Measurements from ENCODE around the gene POLR2M.

The POLR2M gene

GRCh38 chr15:57698243-57698642 lies 8.3 kb upstream of the POLR2M start (continued):
- no peak for TF ChIP-seq ZNF398 (tag by site-specific recombination; IDR thresholded peaks at IDR 0.05)
- no peak for TF ChIP-seq ZNF660 (tag by site-specific recombination; IDR thresholded peaks at IDR 0.05)
- TF ChIP-seq KLF1 (tag by site-specific recombination; IDR thresholded peaks at IDR 0.05), result no peak
- TF ChIP-seq ZFP41 (tag by site-specific recombination; IDR thresholded peaks at IDR 0.05; ENCODE audit: borderline replicate concordance), result no peak
- no peak for TF ChIP-seq ZNF701 (tag by site-specific recombination; IDR thresholded peaks at IDR 0.05)
- TF ChIP-seq, protein P1, sequence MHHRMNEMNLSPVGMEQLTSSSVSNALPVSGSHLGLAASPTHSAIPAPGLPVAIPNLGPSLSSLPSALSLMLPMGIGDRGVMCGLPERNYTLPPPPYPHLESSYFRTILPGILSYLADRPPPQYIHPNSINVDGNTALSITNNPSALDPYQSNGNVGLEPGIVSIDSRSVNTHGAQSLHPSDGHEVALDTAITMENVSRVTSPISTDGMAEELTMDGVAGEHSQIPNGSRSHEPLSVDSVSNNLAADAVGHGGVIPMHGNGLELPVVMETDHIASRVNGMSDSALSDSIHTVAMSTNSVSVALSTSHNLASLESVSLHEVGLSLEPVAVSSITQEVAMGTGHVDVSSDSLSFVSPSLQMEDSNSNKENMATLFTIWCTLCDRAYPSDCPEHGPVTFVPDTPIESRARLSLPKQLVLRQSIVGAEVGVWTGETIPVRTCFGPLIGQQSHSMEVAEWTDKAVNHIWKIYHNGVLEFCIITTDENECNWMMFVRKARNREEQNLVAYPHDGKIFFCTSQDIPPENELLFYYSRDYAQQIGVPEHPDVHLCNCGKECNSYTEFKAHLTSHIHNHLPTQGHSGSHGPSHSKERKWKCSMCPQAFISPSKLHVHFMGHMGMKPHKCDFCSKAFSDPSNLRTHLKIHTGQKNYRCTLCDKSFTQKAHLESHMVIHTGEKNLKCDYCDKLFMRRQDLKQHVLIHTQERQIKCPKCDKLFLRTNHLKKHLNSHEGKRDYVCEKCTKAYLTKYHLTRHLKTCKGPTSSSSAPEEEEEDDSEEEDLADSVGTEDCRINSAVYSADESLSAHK (tag by site-specific recombination; IDR thresholded peaks at IDR 0.05), result no peak
- no peak for TF ChIP-seq ZNF670 (tag by site-specific recombination; IDR thresholded peaks at IDR 0.05; ENCODE audit: low read depth)
- TF ChIP-seq ZNF175 (tag by site-specific recombination; IDR thresholded peaks at IDR 0.05), result no peak
- TF ChIP-seq ZNF157 (tag by site-specific recombination; IDR thresholded peaks at IDR 0.05), result no peak
- TF ChIP-seq, protein P2, sequence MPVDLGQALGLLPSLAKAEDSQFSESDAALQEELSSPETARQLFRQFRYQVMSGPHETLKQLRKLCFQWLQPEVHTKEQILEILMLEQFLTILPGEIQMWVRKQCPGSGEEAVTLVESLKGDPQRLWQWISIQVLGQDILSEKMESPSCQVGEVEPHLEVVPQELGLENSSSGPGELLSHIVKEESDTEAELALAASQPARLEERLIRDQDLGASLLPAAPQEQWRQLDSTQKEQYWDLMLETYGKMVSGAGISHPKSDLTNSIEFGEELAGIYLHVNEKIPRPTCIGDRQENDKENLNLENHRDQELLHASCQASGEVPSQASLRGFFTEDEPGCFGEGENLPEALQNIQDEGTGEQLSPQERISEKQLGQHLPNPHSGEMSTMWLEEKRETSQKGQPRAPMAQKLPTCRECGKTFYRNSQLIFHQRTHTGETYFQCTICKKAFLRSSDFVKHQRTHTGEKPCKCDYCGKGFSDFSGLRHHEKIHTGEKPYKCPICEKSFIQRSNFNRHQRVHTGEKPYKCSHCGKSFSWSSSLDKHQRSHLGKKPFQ (tag by site-specific recombination; IDR thresholded peaks at IDR 0.05), result no peak
- no peak for TF ChIP-seq ZNF362 (tag by site-specific recombination; IDR thresholded peaks at IDR 0.05)
- TF ChIP-seq HOXD13 (CRISPR knock-in tag; IDR thresholded peaks at IDR 0.05; ENCODE audit: borderline replicate concordance), result no peak
- TF ChIP-seq ZNF596 (tag by site-specific recombination; IDR thresholded peaks at IDR 0.05), result no peak
- 0 out of 2 replicates have a peak, but pooled peaks have one; percentile 50 for TF ChIP-seq ZNF843 (tag by site-specific recombination; IDR thresholded peaks at IDR 0.05)
- TF ChIP-seq PRDM6 (tag by site-specific recombination; IDR thresholded peaks at IDR 0.05), result peak; percentile 64
- TF ChIP-seq KLF9 (tag by site-specific recombination; IDR thresholded peaks at IDR 0.05; ENCODE audit: low read depth), result no peak
- no peak for TF ChIP-seq ZBTB1 (tag by site-specific recombination; IDR thresholded peaks at IDR 0.05)
- TF ChIP-seq ZNF19 (tag by site-specific recombination; IDR thresholded peaks at IDR 0.05; ENCODE audit: low read depth), result no peak
- TF ChIP-seq OSR2 (tag by site-specific recombination; IDR thresholded peaks at IDR 0.05), result peak; percentile 79
- TF ChIP-seq ZNF10 (tag by site-specific recombination; IDR thresholded peaks at IDR 0.05), result 0 out of 2 replicates have a peak, but pooled peaks have one; percentile 26
- TF ChIP-seq, protein P3, sequence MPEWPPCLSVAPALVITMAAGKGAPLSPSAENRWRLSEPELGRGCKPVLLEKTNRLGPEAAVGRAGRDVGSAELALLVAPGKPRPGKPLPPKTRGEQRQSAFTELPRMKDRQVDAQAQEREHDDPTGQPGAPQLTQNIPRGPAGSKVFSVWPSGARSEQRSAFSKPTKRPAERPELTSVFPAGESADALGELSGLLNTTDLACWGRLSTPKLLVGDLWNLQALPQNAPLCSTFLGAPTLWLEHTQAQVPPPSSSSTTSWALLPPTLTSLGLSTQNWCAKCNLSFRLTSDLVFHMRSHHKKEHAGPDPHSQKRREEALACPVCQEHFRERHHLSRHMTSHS (tag by site-specific recombination; IDR thresholded peaks at IDR 0.05), result no peak
- no peak for TF ChIP-seq ZBTB20 (tag by site-specific recombination; IDR thresholded peaks at IDR 0.05)
- no peak for TF ChIP-seq HOXC10 (CRISPR knock-in tag; IDR thresholded peaks at IDR 0.05)
- no peak for TF ChIP-seq GLI4 (tag by site-specific recombination; IDR thresholded peaks at IDR 0.05)

Measured in HEK293 (cell line).